Bronchial epithelial cell (primary cell): ENCODE data around the gene POLR2M. TPM values are rescaled to one million over a fixed set of nuclear protein-coding genes. Genes with fewer than 3 reads are reported as not detected.

Experiments
- DNase-seq: peaks from one replicate; pipeline ENCODE4 v3.0.0-alpha.2; 2010; ENCODE audit warnings: low read depth
- FAIRE-seq: peaks from 2 replicates; lab custom pipeline; 2011; peaks lifted over from hg19 to GRCh38; lab: Jason Lieb, UNC
- H3K27me3 ChIP-seq: 2 replicates; pipeline ENCODE4 v1.5.1; 2011; ENCODE audit warnings: low read length; ENCODE audit not compliant: control insufficient read depth, insufficient read depth
- H3K36me3 ChIP-seq: 2 replicates; pipeline ENCODE4 v1.5.1; 2011; ENCODE audit warnings: low read length; ENCODE audit not compliant: control insufficient read depth, insufficient read depth
- H3K4me3 ChIP-seq: 2 replicates; pipeline ENCODE4 v1.5.1; 2011; ENCODE audit warnings: mild to moderate bottlenecking, low read depth, low read length, control low read depth
- total RNA-seq: library from RNA; depleted of rRNA; stranded (reverse); fragments of >200 nt; gene quantifications from 2 replicates; pipeline ENCODE4 v1.2.1, GENCODE V29; 2014
- TF ChIP-seq, protein P1 (sequence below): IDR thresholded peaks from 2 replicates; pipeline ENCODE4 v1.5.1; 2011; ENCODE audit warnings: mild to moderate bottlenecking, moderate library complexity, low read length, control low read depth, inconsistent platforms; ENCODE audit not compliant: insufficient read depth, severe bottlenecking

The POLR2M gene
- total RNA-seq, 1 donor from 2014 or later, result 59.5 TPM

GRCh38 chr15:57747206-57747896, 40.8 kb downstream of the POLR2M start:
- FAIRE-seq, result no peak
- TF ChIP-seq, protein P1, sequence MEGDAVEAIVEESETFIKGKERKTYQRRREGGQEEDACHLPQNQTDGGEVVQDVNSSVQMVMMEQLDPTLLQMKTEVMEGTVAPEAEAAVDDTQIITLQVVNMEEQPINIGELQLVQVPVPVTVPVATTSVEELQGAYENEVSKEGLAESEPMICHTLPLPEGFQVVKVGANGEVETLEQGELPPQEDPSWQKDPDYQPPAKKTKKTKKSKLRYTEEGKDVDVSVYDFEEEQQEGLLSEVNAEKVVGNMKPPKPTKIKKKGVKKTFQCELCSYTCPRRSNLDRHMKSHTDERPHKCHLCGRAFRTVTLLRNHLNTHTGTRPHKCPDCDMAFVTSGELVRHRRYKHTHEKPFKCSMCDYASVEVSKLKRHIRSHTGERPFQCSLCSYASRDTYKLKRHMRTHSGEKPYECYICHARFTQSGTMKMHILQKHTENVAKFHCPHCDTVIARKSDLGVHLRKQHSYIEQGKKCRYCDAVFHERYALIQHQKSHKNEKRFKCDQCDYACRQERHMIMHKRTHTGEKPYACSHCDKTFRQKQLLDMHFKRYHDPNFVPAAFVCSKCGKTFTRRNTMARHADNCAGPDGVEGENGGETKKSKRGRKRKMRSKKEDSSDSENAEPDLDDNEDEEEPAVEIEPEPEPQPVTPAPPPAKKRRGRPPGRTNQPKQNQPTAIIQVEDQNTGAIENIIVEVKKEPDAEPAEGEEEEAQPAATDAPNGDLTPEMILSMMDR, result no peak
- peak overlapping the region; percentile 29 for H3K4me3 ChIP-seq
- H3K27me3 ChIP-seq, result no peaks in the 10 kb centered on the region
- peak; percentile 21 for DNase-seq
- H3K36me3 ChIP-seq, result no peaks in the 10 kb centered on the region

GRCh38 chr15:57751177-57751800, 44.8 kb downstream of the POLR2M start:
- TF ChIP-seq, protein P1, result peak; percentile 56
- no peak overlapping the region for H3K4me3 ChIP-seq
- H3K36me3 ChIP-seq, result no peaks in the 10 kb centered on the region
- DNase-seq (peak; percentile 48), FAIRE-seq (no peak)
- no peaks in the 10 kb centered on the region for H3K27me3 ChIP-seq

GRCh38 chr15:57752436-57752835, 45.9 kb downstream of the POLR2M start:
- no peaks in the 10 kb centered on the region for H3K36me3 ChIP-seq
- H3K4me3 ChIP-seq, result no peak overlapping the region
- H3K27me3 ChIP-seq, result no peaks in the 10 kb centered on the region
- no peak for DNase-seq
- no peak for FAIRE-seq
- TF ChIP-seq, protein P1, result no peak

GRCh38 chr15:57752840-57753239, 46.3 kb downstream of the POLR2M start:
- DNase-seq, result no peak
- Histone ChIP-seq H3K36me3 (no peaks in the 10 kb centered on the region), H3K4me3 (no peak overlapping the region), H3K27me3 (no peaks in the 10 kb centered on the region)
- no peak for FAIRE-seq
- TF ChIP-seq, protein P1, result no peak

- no peak overlapping the region for H3K4me3 ChIP-seq
- no peak for FAIRE-seq
- TF ChIP-seq, protein P1, result no peak
Observed at GRCh38 chr15:57756466-57756865, 50.0 kb downstream of the POLR2M start.

More at GRCh38 chr15:57756466-57756865, 50.0 kb downstream of the POLR2M start:
- H3K36me3 ChIP-seq, result no peaks in the 10 kb centered on the region
- H3K27me3 ChIP-seq, result no peaks in the 10 kb centered on the region
- no peak for DNase-seq
